ENCODE measurements around the gene ESAM.

ESAM gene

GRCh38 chr11:124800226-124800929 is 38.3 kb upstream of the ESAM start, which contains the start of gene MSANTD2 (continued):
- TF ChIP-seq TSHZ1 (tag by site-specific recombination; IDR thresholded peaks at IDR 0.05; ENCODE audit: borderline replicate concordance) (no peak), ZNF561 (tag by site-specific recombination; IDR thresholded peaks at IDR 0.05; ENCODE audit: borderline replicate concordance) (no peak), ZNF501 (tag by site-specific recombination; IDR thresholded peaks at IDR 0.05) (peak; percentile 53; the same call in 1 of the 2 replicates), ZNF777 (tag by site-specific recombination; IDR thresholded peaks at IDR 0.05; ENCODE audit: borderline replicate concordance) (no peak; the same call in 1 of the 2 replicates), ZFHX2 (tag by site-specific recombination; conservative IDR thresholded peaks at IDR 0.05) (peak; percentile 85), ZNF223 (tag by site-specific recombination; IDR thresholded peaks at IDR 0.05) (no peak), ZBTB10 (tag by site-specific recombination; IDR thresholded peaks at IDR 0.05) (no peak), ZNF548 (tag by site-specific recombination; IDR thresholded peaks at IDR 0.05) (no peak), ZNF132 (tag by site-specific recombination; IDR thresholded peaks at IDR 0.05; ENCODE audit: borderline replicate concordance) (no peak), ZNF398 (tag by site-specific recombination; IDR thresholded peaks at IDR 0.05) (peak; percentile 69), ZNF146 (tag by site-specific recombination; IDR thresholded peaks at IDR 0.05) (no peak), ZNF555 (tag by site-specific recombination; conservative IDR thresholded peaks at IDR 0.05) (no peak), ZNF629 (tag by site-specific recombination; IDR thresholded peaks at IDR 0.05) (peak; percentile 54; the same call in 1 of the 2 replicates), ZNF148 (tag by site-specific recombination; IDR thresholded peaks at IDR 0.05; ENCODE audit: borderline replicate concordance) (no peak), PRDM4 (tag by site-specific recombination; IDR thresholded peaks at IDR 0.05) (peak; percentile 95), ZNF366 (tag by site-specific recombination; conservative IDR thresholded peaks at IDR 0.05) (peak; percentile 51; the same call in 1 of the 2 replicates), ATF2 (tag by site-specific recombination; IDR thresholded peaks at IDR 0.05; ENCODE audit: low read depth) (no peak), ZNF184 (tag by site-specific recombination; IDR thresholded peaks at IDR 0.05) (no peak), ZNF391 (tag by site-specific recombination; IDR thresholded peaks at IDR 0.05; ENCODE audit: borderline replicate concordance, low read depth) (no peak), ZNF621 (tag by site-specific recombination; IDR thresholded peaks at IDR 0.05) (no peak), EGR2 (tag by site-specific recombination; IDR thresholded peaks at IDR 0.05; ENCODE audit: low read depth) (peak; percentile 79), ZNF837 (tag by site-specific recombination; IDR thresholded peaks at IDR 0.05) (no peak), YY2 (tag by site-specific recombination; IDR thresholded peaks at IDR 0.05) (peak; percentile 60), ZNF10 (tag by site-specific recombination; IDR thresholded peaks at IDR 0.05) (no peak), ZNF785 (tag by site-specific recombination; IDR thresholded peaks at IDR 0.05) (no peak)
